Activated CD4-positive, alpha-beta T cell treated with anti-CD3 and anti-CD28 coated beads for 24 hours (primary cell): ENCODE data around the gene THAP7.

Experiments used
- DNase-seq, 2 donors: peaks; one replicate each; pipeline ENCODE4 v3.0.0-alpha.2; 2020; ENCODE audit warnings: low read depth in 2 of 2

Gene THAP7

GRCh38 chr22:20964090-20964798 is 37.7 kb downstream of the THAP7 start:
- DNase-seq, result no peak

GRCh38 chr22:20963201-20964052 is 38.5 kb downstream of the THAP7 start:
- no peak for DNase-seq

- DNase-seq, result no peak
Observed at GRCh38 chr22:20962491-20962945, 39.4 kb downstream of the THAP7 start.

- no peak for DNase-seq
Observed at GRCh38 chr22:20960609-20961008, 41.3 kb downstream of the THAP7 start.

- no peak for DNase-seq
Observed at GRCh38 chr22:20959578-20960461, 42.1 kb downstream of the THAP7 start.

- DNase-seq, result no peak
Observed at GRCh38 chr22:20957683-20958431, 44.1 kb downstream of the THAP7 start.

GRCh38 chr22:20957102-20957682 is 44.7 kb downstream of the THAP7 start:
- DNase-seq, result no peak

GRCh38 chr22:20956258-20957101 is 45.4 kb downstream of the THAP7 start:
- no peak for DNase-seq

GRCh38 chr22:20955548-20955947 is 46.4 kb downstream of the THAP7 start:
- DNase-seq, result no peak

- no peak for DNase-seq
Observed at GRCh38 chr22:20953668-20954500, 48.0 kb downstream of the THAP7 start.

GRCh38 chr22:20953342-20953608 is 48.6 kb downstream of the THAP7 start:
- no peak for DNase-seq

GRCh38 chr22:20952544-20953341 is 49.2 kb downstream of the THAP7 start:
- no peak for DNase-seq

GRCh38 chr22:20951932-20952380 is 50.0 kb downstream of the THAP7 start:
- DNase-seq, result no peak

GRCh38 chr22:20951151-20951931 is 50.6 kb downstream of the THAP7 start:
- DNase-seq, result no peak

- no peak for DNase-seq
Observed at GRCh38 chr22:20949698-20950183, 52.2 kb downstream of the THAP7 start.
